Fibroblast of mammary gland (primary cell): Measurements from ENCODE around the gene PARD3B.

Experiments used
- DNase-seq: peaks from one replicate; pipeline ENCODE4 v3.0.0-alpha.2; 2010; ENCODE audit warnings: low read depth
- H3K4me3 ChIP-seq: 2 replicates; pipeline ENCODE4 v1.5.1; 2011; ENCODE audit warnings: low read depth, mild to moderate bottlenecking, low read length, moderate library complexity; ENCODE audit not compliant: control insufficient read depth
- CTCF ChIP-seq: conservative IDR thresholded peaks from 2 replicates; pipeline ENCODE4 v1.5.1; 2011; ENCODE audit warnings: low read depth, low read length, inconsistent platforms; ENCODE audit not compliant: control insufficient read depth, insufficient read depth

Gene PARD3B

GRCh38 chr2:204678031-204678430, 132.8 kb downstream of the PARD3B start:
- TF ChIP-seq CTCF, result no peak
- DNase-seq, result no peak
- no peak overlapping the region for H3K4me3 ChIP-seq

GRCh38 chr2:204680576-204680975, 135.3 kb downstream of the PARD3B start:
- TF ChIP-seq CTCF, result no peak
- no peak for DNase-seq

GRCh38 chr2:204681412-204681811, 136.1 kb downstream of the PARD3B start:
- H3K4me3 ChIP-seq, result no peak overlapping the region
- DNase-seq, result no peak
- TF ChIP-seq CTCF, result no peak

More at GRCh38 chr2:204680576-204680975, 135.3 kb downstream of the PARD3B start:
- H3K4me3 ChIP-seq, result no peak overlapping the region

GRCh38 chr2:204683384-204683783, 138.1 kb downstream of the PARD3B start:
- H3K4me3 ChIP-seq, result no peak overlapping the region
- DNase-seq, result no peak
- TF ChIP-seq CTCF, result no peak

- no peak for DNase-seq
- H3K4me3 ChIP-seq, result no peak overlapping the region
- no peak for TF ChIP-seq CTCF
These were observed 141.1 kb downstream of the PARD3B start for GRCh38 chr2:204686406-204686805.

- no peak overlapping the region for H3K4me3 ChIP-seq
- no peak for DNase-seq
- TF ChIP-seq CTCF, result no peak
These were observed 142.5 kb downstream of the PARD3B start for GRCh38 chr2:204687776-204688175.

GRCh38 chr2:204691911-204692510, 146.7 kb downstream of the PARD3B start:
- peak; percentile 90 for TF ChIP-seq CTCF
- DNase-seq, result peak; percentile 91
- H3K4me3 ChIP-seq, result no peak overlapping the region
